ENCODE results near the gene PCGF3.

The PCGF3 gene

GRCh38 chr4:780716-781492 is 75.3 kb downstream of the PCGF3 start:
- TF ChIP-seq ZBTB7A (IDR thresholded peaks at IDR 0.05; ENCODE audit: low read depth) (peak; percentile 85; the same call in 1 of the 2 replicates), NFIC (IDR thresholded peaks at IDR 0.05) (no peak), REST (IDR thresholded peaks at IDR 0.05; ENCODE audit: low read depth) (no peak), CEBPB (IDR thresholded peaks at IDR 0.05) (no peak), TCF12 (IDR thresholded peaks at IDR 0.05; ENCODE audit: low read depth) (0 out of 2 replicates have a peak, but pooled peaks have one; percentile 4), MAX (IDR thresholded peaks at IDR 0.05) (no peak), TAF1 (IDR thresholded peaks at IDR 0.05; ENCODE audit: low read depth) (no peak), CREB1 (IDR thresholded peaks at IDR 0.05; ENCODE audit: low read depth) (no peak), YY1 (IDR thresholded peaks at IDR 0.05; ENCODE audit: low read depth) (no peak)

- TF ChIP-seq CREB1 (IDR thresholded peaks at IDR 0.05; ENCODE audit: low read depth) (peak; percentile 71; the same call in 1 of the 2 replicates), FOXM1 (IDR thresholded peaks at IDR 0.05; ENCODE audit: borderline replicate concordance, low read depth) (no peak), YY1 (IDR thresholded peaks at IDR 0.05; ENCODE audit: low read depth) (peak; percentile 92), TAF1 (IDR thresholded peaks at IDR 0.05; ENCODE audit: low read depth) (peak; percentile 89), USF1 (IDR thresholded peaks at IDR 0.05) (peak; percentile 99), REST (IDR thresholded peaks at IDR 0.05; ENCODE audit: low read depth) (no peak), TCF12 (IDR thresholded peaks at IDR 0.05; ENCODE audit: low read depth) (no peak), EGR1 (IDR thresholded peaks at IDR 0.05) (no peak), TEAD4 (IDR thresholded peaks at IDR 0.05) (0 out of 2 replicates have a peak, but pooled peaks have one; percentile 12), CEBPB (IDR thresholded peaks at IDR 0.05) (no peak)
These were observed 76.0 kb downstream of the PCGF3 start for GRCh38 chr4:781493-782216.

GRCh38 chr4:784401-785331 is 79.0 kb downstream of the PCGF3 start:
- TF ChIP-seq TAF1 (IDR thresholded peaks at IDR 0.05; ENCODE audit: low read depth) (no peak), TCF12 (IDR thresholded peaks at IDR 0.05; ENCODE audit: low read depth) (no peak), CEBPB (IDR thresholded peaks at IDR 0.05) (no peak), FOXM1 (IDR thresholded peaks at IDR 0.05; ENCODE audit: borderline replicate concordance, low read depth) (no peak), REST (IDR thresholded peaks at IDR 0.05; ENCODE audit: low read depth) (no peak), MAX (IDR thresholded peaks at IDR 0.05) (no peak), RAD21 (IDR thresholded peaks at IDR 0.05; ENCODE audit: low read depth) (no peak), YY1 (IDR thresholded peaks at IDR 0.05; ENCODE audit: low read depth) (no peak), NFIC (IDR thresholded peaks at IDR 0.05) (no peak), TEAD4 (IDR thresholded peaks at IDR 0.05) (no peak), CREB1 (IDR thresholded peaks at IDR 0.05; ENCODE audit: low read depth) (no peak), EGR1 (IDR thresholded peaks at IDR 0.05) (no peak), USF1 (IDR thresholded peaks at IDR 0.05) (no peak), EP300 (IDR thresholded peaks at IDR 0.05; ENCODE audit: borderline replicate concordance) (no peak), ZBTB7A (IDR thresholded peaks at IDR 0.05; ENCODE audit: low read depth) (no peak)
